H9 (cell line): ENCODE data around the gene RNF8. TPM values are rescaled to one million over a fixed set of nuclear protein-coding genes. Genes with fewer than 3 reads are reported as not detected.

Experiments
- DNase-seq: peaks from one replicate; pipeline ENCODE4 v3.0.0-alpha.2; 2017
- H2AFZ ChIP-seq: one replicate; pipeline ENCODE4 v1.6.1; 2013; ENCODE audit warnings: mild to moderate bottlenecking, low read length, control low read depth, moderate library complexity
- H2AK5ac ChIP-seq: 2 replicates; pipeline ENCODE4 v1.6.1; 2013; ENCODE audit warnings: low read length, control low read depth, mixed read lengths; ENCODE audit not compliant: insufficient read length
- H2BK120ac ChIP-seq: one replicate; pipeline ENCODE4 v1.6.1; 2013; ENCODE audit warnings: low read depth, mild to moderate bottlenecking, low read length, control low read depth, inconsistent platforms; ENCODE audit not compliant: poor library complexity, severe bottlenecking
- H2BK12ac ChIP-seq: 2 replicates; pipeline ENCODE4 v1.6.1; 2013; ENCODE audit warnings: low read length, control low read depth, mixed read lengths, low read depth; ENCODE audit not compliant: insufficient read length
- H2BK15ac ChIP-seq: 2 replicates; pipeline ENCODE4 v1.6.1; 2013; ENCODE audit warnings: low read depth, low read length, control low read depth
- H2BK20ac ChIP-seq: one replicate; pipeline ENCODE4 v1.6.1; 2013; ENCODE audit warnings: low read depth, mild to moderate bottlenecking, low read length, control low read depth, inconsistent platforms; ENCODE audit not compliant: poor library complexity, severe bottlenecking
- H2BK5ac ChIP-seq: 2 replicates; pipeline ENCODE4 v1.6.1; 2013; ENCODE audit warnings: low read length, control low read depth, mixed read lengths; ENCODE audit not compliant: insufficient read length
- H3K14ac ChIP-seq: 2 replicates; pipeline ENCODE4 v1.6.1; 2013; ENCODE audit warnings: low read length, control low read depth; ENCODE audit not compliant: insufficient read depth
- H3K18ac ChIP-seq: 2 replicates; pipeline ENCODE4 v1.6.1; 2013; ENCODE audit warnings: low read depth, mild to moderate bottlenecking, mixed read lengths, low read length, control low read depth; ENCODE audit not compliant: insufficient read length
- H3K23ac ChIP-seq: 2 replicates; pipeline ENCODE4 v1.6.1; 2013; ENCODE audit warnings: low read length, control low read depth, mixed read lengths, low read depth; ENCODE audit not compliant: insufficient read length
- H3K23me2 ChIP-seq: 2 replicates; pipeline ENCODE4 v1.6.1; 2013; ENCODE audit warnings: low read depth, mild to moderate bottlenecking, mixed read lengths, low read length, control low read depth; ENCODE audit not compliant: insufficient read length, poor library complexity, severe bottlenecking
- H3K27ac ChIP-seq: 2 replicates; pipeline ENCODE4 v1.5.1; 2013; ENCODE audit warnings: low read length, control low read depth, mixed read lengths, low read depth; ENCODE audit not compliant: insufficient read length
- H3K27me3 ChIP-seq: 2 replicates; pipeline ENCODE4 v1.6.1; 2013; ENCODE audit warnings: low read length, control low read depth, inconsistent platforms; ENCODE audit not compliant: insufficient read depth
- H3K4ac ChIP-seq: 2 replicates; pipeline ENCODE4 v1.6.1; 2013; ENCODE audit warnings: low read depth, mild to moderate bottlenecking, control low read depth, inconsistent platforms, low read length, moderate library complexity
- H3K4me1 ChIP-seq: 2 replicates; pipeline ENCODE4 v1.6.1; 2013; ENCODE audit warnings: low read length, control low read depth, inconsistent platforms; ENCODE audit not compliant: insufficient read depth
- H3K4me2 ChIP-seq: 2 replicates; pipeline ENCODE4 v1.6.1; 2013; ENCODE audit warnings: low read length, control low read depth, mixed read lengths; ENCODE audit not compliant: insufficient read length, insufficient read depth
- H3K56ac ChIP-seq: 2 replicates; pipeline ENCODE4 v1.6.1; 2013; ENCODE audit warnings: low read depth, mild to moderate bottlenecking, mixed read lengths, low read length, control low read depth; ENCODE audit not compliant: insufficient read length
- H3K79me1 ChIP-seq: 2 replicates; pipeline ENCODE4 v1.6.1; 2013; ENCODE audit warnings: low read depth, mild to moderate bottlenecking, moderate library complexity, low read length, control low read depth, inconsistent platforms; ENCODE audit not compliant: insufficient read depth, poor library complexity, severe bottlenecking
- H3K79me2 ChIP-seq: 2 replicates; pipeline ENCODE4 v1.6.1; 2013; ENCODE audit warnings: low read length, control low read depth, inconsistent platforms; ENCODE audit not compliant: insufficient read depth
- H3K9ac ChIP-seq: 2 replicates; pipeline ENCODE4 v1.6.1; 2013; ENCODE audit warnings: low read length, control low read depth, mixed read lengths; ENCODE audit not compliant: insufficient read length; ENCODE audit errors: extremely low read depth
- H3K9me3 ChIP-seq: one replicate; pipeline ENCODE4 v1.6.1; 2013; ENCODE audit warnings: low read depth, low read length, inconsistent platforms; ENCODE audit not compliant: control insufficient read depth
- H3T11ph ChIP-seq: one replicate; pipeline ENCODE4 v1.6.1; 2013; ENCODE audit warnings: mild to moderate bottlenecking, low read length, control low read depth, inconsistent platforms
- H4K20me1 ChIP-seq: one replicate; pipeline ENCODE4 v1.6.1; 2013; ENCODE audit not compliant: control insufficient read depth, insufficient read length, insufficient read depth
- H4K5ac ChIP-seq: 2 replicates; pipeline ENCODE4 v1.6.1; 2013; ENCODE audit warnings: low read depth, mild to moderate bottlenecking, mixed read lengths, low read length, control low read depth; ENCODE audit not compliant: insufficient read length
- H4K8ac ChIP-seq: replicated peaks from 2 replicates; pipeline ENCODE4 v1.6.1; 2013; ENCODE audit warnings: low read length, control low read depth, mixed read lengths, low read depth; ENCODE audit not compliant: insufficient read length
- H4K91ac ChIP-seq: 2 replicates; pipeline ENCODE4 v1.6.1; 2013; ENCODE audit warnings: low read depth, mild to moderate bottlenecking, moderate library complexity, mixed read lengths, low read length, control low read depth; ENCODE audit not compliant: insufficient read length
- H3K27ac Mint-ChIP-seq, 3 experiments: 2 replicates in 2 of 3; 3 replicates in 1 of 3; pipeline ENCODE4 v1.8.0; 2020 to 2021; ENCODE audit warnings: mixed read lengths in 3 of 3, mild to moderate bottlenecking in 1 of 3, moderate library complexity in 1 of 3
- H3K27me3 Mint-ChIP-seq: 2 replicates; pipeline ENCODE4 v1.8.0; 2021; ENCODE audit warnings: low read depth, mild to moderate bottlenecking, moderate library complexity, mixed read lengths
- H3K36me3 Mint-ChIP-seq, 3 experiments: 2 replicates in 2 of 3; 3 replicates in 1 of 3; pipeline ENCODE4 v1.8.0; 2020 to 2021; ENCODE audit warnings: low read depth in 3 of 3, mixed read lengths in 3 of 3; ENCODE audit not compliant: insufficient read depth in 1 of 3
- H3K4me1 Mint-ChIP-seq, 2 experiments: 2 replicates each; pipeline ENCODE4 v1.8.0; 2020; ENCODE audit warnings: mixed read lengths in 2 of 2
- H3K4me3 Mint-ChIP-seq, 2 experiments: 2 replicates in 1 of 2; 3 replicates in 1 of 2; pipeline ENCODE4 v1.8.0; 2020 to 2021; ENCODE audit warnings: mild to moderate bottlenecking in 2 of 2, mixed read lengths in 2 of 2, moderate library complexity in 1 of 2
- H3K9me3 Mint-ChIP-seq, 2 experiments: 2 replicates in 1 of 2; 3 replicates in 1 of 2; pipeline ENCODE4 v1.8.0; 2020; ENCODE audit warnings: mild to moderate bottlenecking in 2 of 2, mixed read lengths in 2 of 2, moderate library complexity in 1 of 2
- WGBS: extraction: QIAGEN DNeasy Blood & Tissue Kit; methylation state at CpG from one replicate; pipeline ENCODE4 v1.1.7; 2013; ENCODE audit warnings: missing lambda C conversion rate, low lambda C conversion rate, mixed read lengths; ENCODE audit not compliant: insufficient read length; ENCODE audit errors: extremely low coverage; 5-methylcytosine and 5-hydroxymethylcytosine counted together
- total RNA-seq: library from RNA; stranded (reverse); gene quantifications from 2 replicates; pipeline ENCODE4 v1.2.1, GENCODE V29; 2021
- TF ChIP-seq, protein P1 (sequence below): fragments of 200-600 bp; sonication (generic); conservative IDR thresholded peaks from 3 replicates; pipeline ENCODE4 v1.8.0; 2021; ENCODE audit warnings: antibody characterized with exemption, mild to moderate bottlenecking

RNF8 gene
- total RNA-seq, 1 experiment from 2014 or later = 34.7 TPM

DNA sequence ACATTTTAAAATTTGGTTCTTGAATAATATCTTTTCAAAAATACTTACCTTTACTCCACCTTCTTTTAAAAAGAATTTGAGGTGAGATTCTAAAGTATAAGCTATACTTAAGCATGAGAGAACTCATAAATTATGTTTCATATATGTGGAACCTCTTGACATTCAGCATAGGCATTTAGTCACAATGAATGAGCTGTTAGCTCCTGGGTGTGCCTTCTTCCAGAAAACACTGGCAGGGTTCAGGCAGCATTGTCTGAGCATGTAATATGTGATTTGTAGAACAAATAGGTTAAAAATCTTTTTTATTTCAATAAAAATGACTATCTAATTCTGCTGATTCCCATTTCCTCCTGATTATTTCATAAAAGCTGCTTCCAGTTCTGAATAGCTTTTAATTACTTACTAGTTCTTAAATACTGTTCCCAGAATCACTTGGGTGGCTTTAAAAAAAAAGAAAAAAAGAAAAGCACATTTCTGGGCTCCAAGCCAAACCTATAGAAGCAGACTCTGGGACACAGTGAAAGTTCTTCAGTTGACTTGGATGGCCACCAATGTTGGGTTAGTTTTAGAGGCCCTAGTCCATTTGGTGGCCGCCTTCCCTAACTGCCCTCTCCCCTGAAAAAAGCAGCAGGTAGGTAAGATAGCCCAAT is 20.2 kb downstream of the RNF8 start:
- Histone ChIP-seq H3K9ac (no peak overlapping the region), H2BK12ac (no peak overlapping the region), H3K27me3 (no peaks in the 10 kb centered on the region), H2BK120ac (no peak overlapping the region), H3K4ac (no peak overlapping the region), H2BK20ac (no peak overlapping the region), H2AFZ (no peak overlapping the region), H3K56ac (no peak overlapping the region), H3K27ac (no peak overlapping the region), H4K91ac (no peak overlapping the region), H3K23me2 (no peaks in the 10 kb centered on the region), H3K14ac (no peak overlapping the region), H3K4me1 (no peaks in the 10 kb centered on the region), H3K18ac (no peak overlapping the region), H3K23ac (no peak overlapping the region), H2BK15ac (no peak overlapping the region), H3K79me1 (no peaks in the 10 kb centered on the region), H4K5ac (no peak overlapping the region), H3T11ph (no peak overlapping the region), H4K20me1 (no peaks in the 10 kb centered on the region), H4K8ac (no peak overlapping the region), H2BK5ac (no peak overlapping the region), H3K4me2 (no peak overlapping the region), H2AK5ac (no peak overlapping the region), H3K79me2 (no peaks in the 10 kb centered on the region), H3K9me3 (no peaks in the 10 kb centered on the region)
- no peaks in the 10 kb centered on the region for H3K9me3 Mint-ChIP-seq
- no peaks in the 10 kb centered on the region for H3K27me3 Mint-ChIP-seq
- no peak for DNase-seq
- no peaks in the 10 kb centered on the region for H3K4me1 Mint-ChIP-seq
- WGBS = no CpG with 5 or more reads among the region's 1 CpG
- no peak overlapping the region for H3K27ac Mint-ChIP-seq
- H3K4me3 Mint-ChIP-seq = no peak overlapping the region
- TF ChIP-seq, protein P1, sequence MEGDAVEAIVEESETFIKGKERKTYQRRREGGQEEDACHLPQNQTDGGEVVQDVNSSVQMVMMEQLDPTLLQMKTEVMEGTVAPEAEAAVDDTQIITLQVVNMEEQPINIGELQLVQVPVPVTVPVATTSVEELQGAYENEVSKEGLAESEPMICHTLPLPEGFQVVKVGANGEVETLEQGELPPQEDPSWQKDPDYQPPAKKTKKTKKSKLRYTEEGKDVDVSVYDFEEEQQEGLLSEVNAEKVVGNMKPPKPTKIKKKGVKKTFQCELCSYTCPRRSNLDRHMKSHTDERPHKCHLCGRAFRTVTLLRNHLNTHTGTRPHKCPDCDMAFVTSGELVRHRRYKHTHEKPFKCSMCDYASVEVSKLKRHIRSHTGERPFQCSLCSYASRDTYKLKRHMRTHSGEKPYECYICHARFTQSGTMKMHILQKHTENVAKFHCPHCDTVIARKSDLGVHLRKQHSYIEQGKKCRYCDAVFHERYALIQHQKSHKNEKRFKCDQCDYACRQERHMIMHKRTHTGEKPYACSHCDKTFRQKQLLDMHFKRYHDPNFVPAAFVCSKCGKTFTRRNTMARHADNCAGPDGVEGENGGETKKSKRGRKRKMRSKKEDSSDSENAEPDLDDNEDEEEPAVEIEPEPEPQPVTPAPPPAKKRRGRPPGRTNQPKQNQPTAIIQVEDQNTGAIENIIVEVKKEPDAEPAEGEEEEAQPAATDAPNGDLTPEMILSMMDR = no peak
- H3K36me3 Mint-ChIP-seq = peaks cover 16 to 77% (median 50%) of the 10 kb centered on the region in 3 experiments; a peak in 5 of 7 replicates
